Stimulated activated CD4-positive, alpha-beta T cell treated with anti-CD3 and anti-CD28 coated beads, Interleukin-1b, Interleukin-23, amount 100 ng/mL, for 48 hours (primary cell): ENCODE results near the gene FANCM.
"Not testable (repeated sequence)": the region's sequence is repeated elsewhere in the genome, so short reads cannot be mapped to it uniquely, and the experiment has no call there.

Experiments used
- DNase-seq: peaks from one replicate; pipeline ENCODE4 v3.0.0-alpha.2; 2020

Gene FANCM

GRCh38 chr14:45145214-45145613 lies 9.5 kb downstream of the FANCM start:
- DNase-seq = no peak

DNA sequence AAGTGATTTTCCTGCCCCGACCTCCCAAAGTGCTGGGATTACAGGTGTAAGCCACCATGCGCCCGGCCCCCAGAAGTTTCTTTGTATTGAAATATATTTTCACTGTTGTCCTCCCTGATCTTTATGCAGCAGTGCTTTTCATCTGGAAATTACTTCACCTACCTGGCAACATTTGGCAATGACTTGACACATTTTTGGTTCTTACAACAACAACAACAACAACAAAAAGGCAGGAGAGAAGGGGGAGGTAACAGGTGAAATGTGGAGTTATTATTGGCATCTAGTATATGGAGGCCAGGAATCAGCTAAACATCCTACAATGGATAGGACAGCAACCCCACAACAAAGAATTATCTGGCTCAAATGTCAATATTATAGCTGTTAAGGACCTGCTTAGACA lies 13.9 kb downstream of the FANCM start:
- no peak for DNase-seq

GRCh38 chr14:45150386-45150890 lies 14.7 kb downstream of the FANCM start:
- no peak for DNase-seq

GRCh38 chr14:45156067-45156466 lies 20.3 kb downstream of the FANCM start:
- no peak for DNase-seq

GRCh38 chr14:45169906-45170305 lies 34.2 kb downstream of the FANCM start:
- no peak for DNase-seq

DNA sequence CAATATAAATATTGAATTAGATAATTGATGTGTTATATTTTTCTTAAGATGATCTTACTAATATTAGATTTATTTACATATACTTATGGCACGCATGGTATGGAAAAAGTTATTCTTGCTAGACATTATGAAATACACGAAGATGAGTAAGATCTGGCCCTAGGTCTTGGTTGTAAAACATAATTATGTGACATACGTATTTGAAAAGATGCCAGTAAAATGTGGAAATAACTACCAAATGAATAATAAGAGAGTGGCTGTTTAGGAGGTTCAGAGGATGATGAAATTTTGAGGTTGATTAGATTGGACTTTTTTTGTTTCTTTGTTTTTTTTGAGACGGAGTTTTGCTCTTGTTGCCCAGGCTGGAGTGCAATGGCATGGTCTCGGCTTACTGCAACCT lies 41.3 kb downstream of the FANCM start:
- DNase-seq = no peak

DNA sequence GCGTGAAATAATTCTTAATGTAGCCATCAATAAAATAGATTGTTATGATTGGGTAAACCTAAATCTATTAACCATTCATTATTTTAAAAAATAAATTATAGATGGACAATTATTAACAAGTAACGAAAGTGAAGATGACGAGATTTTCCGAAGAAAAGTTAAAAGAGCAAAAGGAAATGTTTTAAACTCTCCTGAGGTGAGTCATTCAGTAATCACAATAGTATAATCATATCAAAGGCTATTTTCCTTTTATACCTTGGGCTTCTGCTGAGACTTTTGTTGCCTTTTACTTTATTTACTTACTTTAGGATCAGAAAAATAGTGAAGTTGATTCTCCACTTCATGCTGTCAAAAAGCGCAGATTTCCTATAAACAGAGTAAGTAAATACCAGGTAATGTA lies 45.6 kb downstream of the FANCM start:
- no peak for DNase-seq

- no peak for DNase-seq
Observed at GRCh38 chr14:45181806-45182205, 46.1 kb downstream of the FANCM start.

DNA sequence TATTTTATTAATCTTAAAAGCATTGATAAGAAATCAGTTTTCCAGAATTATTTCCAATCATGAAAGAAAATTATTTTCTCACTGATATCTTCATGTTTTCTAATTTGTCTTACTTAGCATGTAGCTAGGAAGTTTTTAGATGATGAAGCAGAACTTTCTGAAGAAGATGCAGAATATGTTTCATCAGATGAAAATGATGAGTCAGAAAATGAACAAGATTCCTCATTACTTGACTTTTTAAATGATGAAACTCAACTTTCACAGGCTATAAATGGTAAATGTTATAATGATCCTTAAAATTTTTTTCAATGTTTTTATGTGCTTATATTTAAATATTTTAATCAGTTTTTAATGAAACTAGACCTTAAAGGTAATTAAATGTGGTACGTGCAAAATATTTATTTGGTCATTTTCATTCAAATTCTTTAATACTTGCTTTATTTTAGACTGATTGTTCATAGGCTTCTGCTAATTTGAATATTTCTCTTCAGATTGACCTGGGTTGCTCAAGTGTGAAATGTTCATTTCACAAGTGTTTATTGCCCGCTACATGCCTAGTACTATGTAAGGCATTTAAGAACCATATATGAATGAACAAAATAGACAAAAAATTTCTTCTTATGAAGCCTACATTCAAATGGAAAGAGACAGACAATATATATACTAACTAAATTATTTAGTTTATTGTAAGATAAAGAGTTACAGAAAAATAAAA lies 49.5 kb downstream of the FANCM start:
- no peak for DNase-seq

DNA sequence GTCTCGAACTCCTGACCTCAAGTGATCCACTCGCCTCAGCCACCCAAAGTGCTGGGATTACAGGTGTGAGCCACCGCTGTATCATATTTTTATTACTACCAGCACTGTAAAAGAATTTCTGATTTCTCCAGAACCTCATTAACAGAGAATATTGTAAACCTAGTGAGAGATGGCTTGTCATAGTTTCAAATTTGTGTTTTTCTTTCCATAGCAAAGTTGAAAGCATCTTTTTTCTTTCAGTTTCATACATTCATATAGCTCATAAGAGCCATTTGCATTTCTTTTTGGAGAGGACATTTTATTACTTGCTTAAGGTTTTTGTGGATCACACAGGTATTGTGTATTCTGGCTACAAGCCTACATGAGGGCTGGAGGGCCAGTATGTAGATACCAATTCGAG lies 59.2 kb downstream of the FANCM start:
- DNase-seq = no peak

DNA sequence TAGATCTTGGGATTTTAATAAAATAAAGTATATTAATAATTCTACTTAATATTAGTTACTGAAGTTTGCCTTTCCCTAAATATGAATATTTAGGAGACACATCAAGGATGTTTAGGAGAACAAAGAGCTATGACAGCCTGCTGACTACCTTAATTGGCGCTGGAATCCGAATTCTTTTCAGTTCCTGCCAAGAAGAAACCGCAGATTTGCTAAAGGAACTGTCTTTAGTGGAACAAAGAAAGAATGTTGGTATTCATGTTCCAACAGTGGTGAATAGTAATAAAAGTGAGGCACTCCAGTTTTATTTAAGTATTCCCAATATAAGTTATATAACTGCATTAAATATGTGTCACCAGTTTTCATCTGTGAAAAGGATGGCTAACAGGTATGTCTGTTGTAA lies 62.8 kb downstream of the FANCM start:
- no peak for DNase-seq

GRCh38 chr14:45199230-45199629 lies 63.5 kb downstream of the FANCM start:
- no peak for DNase-seq

DNA sequence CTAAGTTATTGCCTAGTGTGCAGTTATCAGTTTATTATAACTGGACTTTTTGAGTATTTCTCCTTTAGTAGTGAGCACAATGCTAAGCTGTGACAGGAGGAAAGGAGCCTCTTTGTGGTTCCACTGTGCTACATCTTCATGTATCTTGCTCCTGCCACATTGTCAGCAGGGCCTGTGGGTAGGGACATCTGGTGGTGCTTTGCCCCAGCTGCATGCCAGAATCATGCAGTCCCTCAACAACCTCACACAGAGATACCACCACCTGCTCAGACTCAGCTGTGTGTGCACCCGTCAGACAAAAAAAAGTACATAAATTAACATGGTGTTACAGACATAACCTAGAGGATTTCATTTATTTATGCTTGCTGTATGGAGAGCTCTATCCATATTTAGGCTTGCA lies 66.2 kb downstream of the FANCM start:
- DNase-seq = peak; percentile 10

DNA sequence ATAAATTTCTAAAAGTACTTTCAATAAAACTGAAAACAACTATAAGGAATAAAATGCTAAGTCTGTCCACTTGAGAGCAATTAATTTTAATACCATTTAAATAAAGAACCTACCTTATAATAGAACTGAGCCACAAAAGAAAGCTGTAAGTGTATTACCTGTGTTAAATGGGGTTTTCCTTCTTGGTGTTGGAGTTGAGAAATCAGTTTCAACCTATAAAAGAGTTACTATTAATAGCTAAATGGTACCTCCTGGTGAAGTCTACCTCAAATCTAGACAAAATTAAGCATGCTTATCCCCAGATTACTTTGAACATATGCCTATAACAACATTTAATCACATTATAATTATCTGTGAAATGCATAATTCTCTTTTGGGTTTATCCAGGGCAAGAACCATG lies 68.5 kb downstream of the FANCM start:
- no peak for DNase-seq

DNA sequence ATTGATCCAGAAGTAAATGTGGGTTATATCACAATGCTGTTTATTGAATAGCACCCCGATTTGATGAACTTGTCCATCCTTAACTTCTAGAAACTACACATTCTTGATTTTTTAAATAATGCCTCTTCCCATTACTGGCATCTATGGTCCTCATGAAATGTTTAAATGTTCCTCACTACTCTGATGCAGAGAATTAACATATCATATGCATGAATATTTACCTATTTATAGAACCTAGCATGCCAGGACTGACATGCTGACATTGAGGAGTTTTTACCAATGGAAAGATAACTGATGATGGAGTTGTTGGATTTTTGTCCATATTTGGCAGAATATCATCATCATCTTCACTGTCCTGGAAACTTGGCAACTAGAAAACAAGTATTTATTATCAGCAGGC lies 74.4 kb downstream of the FANCM start:
- no peak for DNase-seq

GRCh38 chr14:45211295-45211694 lies 75.6 kb downstream of the FANCM start:
- DNase-seq = no peak

- no peak for DNase-seq
Observed at GRCh38 chr14:45212231-45212630, 76.5 kb downstream of the FANCM start.

GRCh38 chr14:45213716-45214115 lies 78.0 kb downstream of the FANCM start:
- DNase-seq = not testable (repeated sequence)

- DNase-seq = not testable (repeated sequence)
Observed at GRCh38 chr14:45214341-45214740, 78.6 kb downstream of the FANCM start.

GRCh38 chr14:45222485-45223262 lies 86.9 kb downstream of the FANCM start:
- DNase-seq = no peak

- DNase-seq = no peak
Observed at GRCh38 chr14:45227566-45227965, 91.8 kb downstream of the FANCM start.

- no peak for DNase-seq
Observed at GRCh38 chr14:45238988-45239387, 103.3 kb downstream of the FANCM start.

- DNase-seq = no peak
Observed at GRCh38 chr14:45242706-45243105, 107.0 kb downstream of the FANCM start.

GRCh38 chr14:45246151-45246550 lies 110.4 kb downstream of the FANCM start:
- no peak for DNase-seq
